ENCODE results near the gene SPCS1.

- TF ChIP-seq CTCF (IDR thresholded peaks at IDR 0.05): peak; percentile 68
- TF ChIP-seq RAD21 (IDR thresholded peaks at IDR 0.05; ENCODE audit: low read length): peak; percentile 71
- TF ChIP-seq ZBTB33 (IDR thresholded peaks at IDR 0.05; ENCODE audit: borderline replicate concordance, low read depth): no peak
- TF ChIP-seq YY1 (IDR thresholded peaks at IDR 0.05; ENCODE audit: low read depth): no peak
Measured at GRCh38 chr3:52742418-52743041, 36.6 kb downstream of the SPCS1 start.
